HPDE6-E6E7 (cell line): Measurements from ENCODE around the gene STRADA.

ENCODE experiments used
- DNase-seq: peaks from one replicate; pipeline ENCODE4 v3.0.0; 2011; ENCODE audit warnings: missing footprints; ENCODE audit errors: extremely low spot score

STRADA gene

GRCh38 chr17:63741408-63742173, at the start of gene STRADA:
TSS of gene STRADA (minus strand) at chr17:63741799. CDS start at chr17:63728369, 13,430 bp downstream.
- DNase-seq = peak; percentile 96

GRCh38 chr17:63790057-63790456, 48.5 kb upstream of the STRADA start:
- DNase-seq = no peak

GRCh38 chr17:63786971-63787711, 45.5 kb upstream of the STRADA start:
- DNase-seq = peak; percentile 88

GRCh38 chr17:63786117-63786516, 44.5 kb upstream of the STRADA start:
- DNase-seq = no peak

- peak; percentile 50 for DNase-seq
Observed at GRCh38 chr17:63785556-63785955, 44.0 kb upstream of the STRADA start.

GRCh38 chr17:63783522-63783921, 41.9 kb upstream of the STRADA start:
- DNase-seq = no peak

GRCh38 chr17:63780928-63781327, 39.3 kb upstream of the STRADA start:
- DNase-seq = no peak

- DNase-seq = peak; percentile 58
Observed at GRCh38 chr17:63780507-63780906, 38.9 kb upstream of the STRADA start.

- DNase-seq = no peak
Observed at GRCh38 chr17:63775420-63775819, 33.8 kb upstream of the STRADA start.

- no peak for DNase-seq
Observed at GRCh38 chr17:63774969-63775265, 33.3 kb upstream of the STRADA start.

GRCh38 chr17:63774141-63774968, 32.8 kb upstream of the STRADA start, which contains the start of gene DDX42:
TSS of gene DDX42 (plus strand) at chr17:63774170. CDS start at chr17:63787050, 12,880 bp downstream.
- peak; percentile 29 for DNase-seq

- DNase-seq = peak; percentile 99
Observed at GRCh38 chr17:63773272-63774140, 31.9 kb upstream of the STRADA start, which contains the start of gene CCDC47. TSS of gene CCDC47 (minus strand) at chr17:63773597. CDS start at chr17:63766175, 7,422 bp downstream.

- DNase-seq = no peak
Observed at GRCh38 chr17:63772801-63773271, 31.2 kb upstream of the STRADA start.

- no peak for DNase-seq
Observed at GRCh38 chr17:63768433-63768832, 26.8 kb upstream of the STRADA start.

GRCh38 chr17:63766754-63767153, 25.2 kb upstream of the STRADA start:
- DNase-seq = no peak

GRCh38 chr17:63764716-63765115, 23.1 kb upstream of the STRADA start:
- DNase-seq = no peak

- no peak for DNase-seq
Observed at GRCh38 chr17:63762161-63763078, 20.8 kb upstream of the STRADA start.

- no peak for DNase-seq
Observed at GRCh38 chr17:63760771-63761539, 19.4 kb upstream of the STRADA start.

GRCh38 chr17:63758428-63758827, 16.8 kb upstream of the STRADA start:
- DNase-seq = no peak
